OCI-LY7 (cell line): ENCODE data around the gene UNC13B.

Experiments
- CTCF ChIP-seq: fragments of 200-600 bp; sonication (generic); conservative IDR thresholded peaks from 2 replicates; pipeline ENCODE4 v1.5.1; 2014; ENCODE audit warnings: mild to moderate bottlenecking, antibody characterized with exemption, low read length, moderate library complexity, mixed read lengths
- EZH2phosphoT487 ChIP-seq: fragments of 200-600 bp; sonication (generic); IDR thresholded peaks from 2 replicates; pipeline ENCODE4 v1.6.1; 2018; ENCODE audit warnings: low read depth, borderline replicate concordance, mild to moderate bottlenecking, mixed run types, antibody characterized with exemption, low read length, moderate library complexity, mixed read lengths

- no peak for TF ChIP-seq CTCF
- TF ChIP-seq EZH2phosphoT487: no peak
Observed at GRCh38 chr9:35353731-35354365, 192.0 kb downstream of the UNC13B start.
